ENCODE results near the gene PRRT1. TPM values are rescaled to one million over a fixed set of nuclear protein-coding genes. Genes with fewer than 3 reads are reported as not detected.

PRRT1 gene
- total and polyA plus RNA-seq, 2 experiments from 2014 or later: 0.10 to 4.0 TPM

Small RNA genes lying within 50 kb of the gene (microRNA-seq; reads per million reads assigned to microRNA genes)
- gene MIR6721: 12.5 reads per million, percentile 28 among the genes with 10 or more reads in this experiment
- not detected for gene MIR6833

Small RNA genes lying within 50 kb of the gene (small RNA-seq; reads per million reads assigned to genes)
- gene AL662884.1: not detected
- not detected for gene MIR6833

Other genes with a start within 250 kb of the PRRT1 start
- gene ZBTB12, start 249.9 kb downstream of the PRRT1 start, total RNA-seq: 4.4 and 4.9 TPM in 2 replicates
- 0.07 TPM in 1 of 2 replicates, not detected in the other for gene ZBTB12, start 249.9 kb downstream of the PRRT1 start, polyA plus RNA-seq
- 46.3 and 48.3 TPM in 2 replicates for gene C2, start 224.2 kb downstream of the PRRT1 start, total RNA-seq
- gene C2, start 224.2 kb downstream of the PRRT1 start, polyA plus RNA-seq: 41.1 and 46.4 TPM in 2 replicates
- 190 and 199 TPM in 2 replicates for gene CFB, start 205.8 kb downstream of the PRRT1 start, total RNA-seq
- 287 and 349 TPM in 2 replicates for gene CFB, start 205.8 kb downstream of the PRRT1 start, polyA plus RNA-seq
- 70.1 and 78.2 TPM in 2 replicates for gene NELFE, start 193.0 kb downstream of the PRRT1 start, total RNA-seq
- gene NELFE, start 193.0 kb downstream of the PRRT1 start, polyA plus RNA-seq: 78.7 and 86.9 TPM in 2 replicates
- gene SKIC2, start 192.8 kb downstream of the PRRT1 start, total RNA-seq: 34.2 and 53.2 TPM in 2 replicates
- 61.7 and 64.3 TPM in 2 replicates for gene SKIC2, start 192.8 kb downstream of the PRRT1 start, polyA plus RNA-seq
- 16.1 and 22.2 TPM in 2 replicates for gene DXO, start 179.8 kb downstream of the PRRT1 start, total RNA-seq
- 39.3 and 43.8 TPM in 2 replicates for gene DXO, start 179.8 kb downstream of the PRRT1 start, polyA plus RNA-seq
- 49.1 and 66.8 TPM in 2 replicates for gene C4A, start 169.9 kb downstream of the PRRT1 start, total RNA-seq
- 69.9 and 74.4 TPM in 2 replicates for gene C4A, start 169.9 kb downstream of the PRRT1 start, polyA plus RNA-seq
- 57.5 and 68.9 TPM in 2 replicates for gene C4B, start 137.1 kb downstream of the PRRT1 start, total RNA-seq
- gene C4B, start 137.1 kb downstream of the PRRT1 start, polyA plus RNA-seq: 78.0 and 80.0 TPM in 2 replicates
- 0.12 and 1.4 TPM in 2 replicates for gene CYP21A2, start 113.5 kb downstream of the PRRT1 start, total RNA-seq
- gene CYP21A2, start 113.5 kb downstream of the PRRT1 start, polyA plus RNA-seq: 1.7 and 2.4 TPM in 2 replicates
- gene TNXB, start 42.6 kb downstream of the PRRT1 start, total RNA-seq: 11.6 and 22.0 TPM in 2 replicates
- gene TNXB, start 42.6 kb downstream of the PRRT1 start, polyA plus RNA-seq: 7.3 and 9.2 TPM in 2 replicates
- 37.9 and 41.9 TPM in 2 replicates for gene ATF6B, start 23.7 kb downstream of the PRRT1 start, total RNA-seq
- 43.7 and 52.6 TPM in 2 replicates for gene ATF6B, start 23.7 kb downstream of the PRRT1 start, polyA plus RNA-seq
- gene FKBPL, start 21.7 kb downstream of the PRRT1 start, total RNA-seq: 5.7 and 6.0 TPM in 2 replicates
- gene FKBPL, start 21.7 kb downstream of the PRRT1 start, polyA plus RNA-seq: 6.2 and 6.3 TPM in 2 replicates
- 20.2 and 27.2 TPM in 2 replicates for gene PPT2, start 2.2 kb upstream of the PRRT1 start, total RNA-seq
- 29.7 and 34.3 TPM in 2 replicates for gene PPT2, start 2.2 kb upstream of the PRRT1 start, polyA plus RNA-seq
- 1.8 and 4.5 TPM in 2 replicates for gene EGFL8, start 12.7 kb upstream of the PRRT1 start, total RNA-seq
- gene EGFL8, start 12.7 kb upstream of the PRRT1 start, polyA plus RNA-seq: 12.2 and 19.5 TPM in 2 replicates
- 59.9 and 62.8 TPM in 2 replicates for gene AGPAT1, start 24.1 kb upstream of the PRRT1 start, total RNA-seq
- 67.6 and 71.4 TPM in 2 replicates for gene AGPAT1, start 24.1 kb upstream of the PRRT1 start, polyA plus RNA-seq
- 133 and 135 TPM in 2 replicates for gene RNF5, start 26.5 kb upstream of the PRRT1 start, total RNA-seq
- gene RNF5, start 26.5 kb upstream of the PRRT1 start, polyA plus RNA-seq: 169 and 170 TPM in 2 replicates
- 4.5 and 5.9 TPM in 2 replicates for gene AGER, start 32.3 kb upstream of the PRRT1 start, total RNA-seq
- 3.4 and 21.2 TPM in 2 replicates for gene AGER, start 32.3 kb upstream of the PRRT1 start, polyA plus RNA-seq
- gene PBX2, start 38.3 kb upstream of the PRRT1 start, total RNA-seq: 63.8 and 77.5 TPM in 2 replicates
- gene PBX2, start 38.3 kb upstream of the PRRT1 start, polyA plus RNA-seq: 20.5 and 21.6 TPM in 2 replicates
- gene GPSM3, start 40.7 kb upstream of the PRRT1 start, total RNA-seq: 1.8 and 4.3 TPM in 2 replicates
- 3.4 and 5.7 TPM in 2 replicates for gene GPSM3, start 40.7 kb upstream of the PRRT1 start, polyA plus RNA-seq
- gene NOTCH4, start 72.1 kb upstream of the PRRT1 start, total RNA-seq: 3.6 and 5.0 TPM in 2 replicates
- gene NOTCH4, start 72.1 kb upstream of the PRRT1 start, polyA plus RNA-seq: 2.7 and 4.9 TPM in 2 replicates
- gene TSBP1, start 220.0 kb upstream of the PRRT1 start, total RNA-seq: not detected in 2 replicates
- gene TSBP1, start 220.0 kb upstream of the PRRT1 start, polyA plus RNA-seq: not detected in 2 replicates